Measurements from ENCODE around the gene HELB.

HELB gene

DNA sequence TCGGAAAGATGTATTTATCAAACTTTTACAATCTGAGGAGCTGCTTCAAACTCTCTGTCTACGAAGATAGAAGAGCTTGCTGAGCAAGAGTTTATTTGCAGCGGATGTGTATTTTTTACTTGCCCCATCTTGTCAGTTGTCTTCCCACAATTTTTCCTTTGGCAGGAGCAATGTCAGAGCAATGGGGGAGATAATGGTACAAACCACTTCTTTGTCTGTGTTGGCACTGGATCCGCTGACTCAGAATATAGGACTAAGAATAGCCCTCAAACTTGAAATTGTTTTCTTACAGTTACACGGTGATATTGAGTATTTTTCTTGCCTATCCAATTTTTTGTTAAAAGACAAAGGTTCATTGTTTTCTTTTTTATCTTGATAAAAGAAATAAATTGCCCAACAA lies 27.6 kb downstream of the HELB start:
- H3K4ac ChIP-seq (ENCODE audit: low read depth, low read length) = no peak overlapping the region
- no peak overlapping the region for H4K8ac ChIP-seq (ENCODE audit: low read depth, low read length)
- H3K9me3 ChIP-seq (ENCODE audit: insufficient read depth, low read depth, low read length) = no peaks in the 10 kb centered on the region
- no peak for DNase-seq
- no peak overlapping the region for H3K4me3 ChIP-seq (ENCODE audit: low read depth, low read length)
- no peak overlapping the region for H2BK12ac ChIP-seq (ENCODE audit: low read length)
- H3K9ac ChIP-seq (ENCODE audit: low read length) = no peak overlapping the region
- H3K23ac ChIP-seq (ENCODE audit: low read length) = no peak overlapping the region
- no peaks in the 10 kb centered on the region for H3K79me2 ChIP-seq (ENCODE audit: control insufficient read depth, insufficient read depth, low read length, poor library complexity)
- H3K27me3 ChIP-seq (ENCODE audit: insufficient read depth, low read length) = no peaks in the 10 kb centered on the region
- H3K4me2 ChIP-seq (ENCODE audit: low read length) = no peak overlapping the region
- no CpG with 5 or more reads among the region's 5 CpGs for WGBS (ENCODE audit: extremely low coverage, insufficient coverage, insufficient read length)
- no peak overlapping the region for H3K14ac ChIP-seq (ENCODE audit: low read length)
- H3K27ac ChIP-seq (ENCODE audit: low read depth, low read length) = no peak overlapping the region
- H3K18ac ChIP-seq (ENCODE audit: low read length) = no peak overlapping the region
- no peak overlapping the region for H2AFZ ChIP-seq (ENCODE audit: insufficient read depth, low read length, poor library complexity)
- no peak overlapping the region for H4K12ac ChIP-seq (ENCODE audit: low read depth, low read length)
- H3K79me1 ChIP-seq (ENCODE audit: low read length) = no peaks in the 10 kb centered on the region
- no peak overlapping the region for H2AK5ac ChIP-seq (ENCODE audit: low read length)
- no peak overlapping the region for H2BK5ac ChIP-seq (ENCODE audit: low read depth, low read length, poor library complexity)
- H2BK120ac ChIP-seq (ENCODE audit: insufficient read depth, low read length, poor library complexity) = no peak overlapping the region
- H4K91ac ChIP-seq (ENCODE audit: low read depth, low read length) = no peak overlapping the region
- H3K4me1 ChIP-seq (ENCODE audit: control insufficient read depth in 1 of 2, insufficient read depth in 2 of 2, low read length in 2 of 2) = no peaks in the 10 kb centered on the region
- no peaks in the 10 kb centered on the region for H3K36me3 ChIP-seq (ENCODE audit: control insufficient read depth in 1 of 2, insufficient read depth in 2 of 2, low read length in 2 of 2)

DNA sequence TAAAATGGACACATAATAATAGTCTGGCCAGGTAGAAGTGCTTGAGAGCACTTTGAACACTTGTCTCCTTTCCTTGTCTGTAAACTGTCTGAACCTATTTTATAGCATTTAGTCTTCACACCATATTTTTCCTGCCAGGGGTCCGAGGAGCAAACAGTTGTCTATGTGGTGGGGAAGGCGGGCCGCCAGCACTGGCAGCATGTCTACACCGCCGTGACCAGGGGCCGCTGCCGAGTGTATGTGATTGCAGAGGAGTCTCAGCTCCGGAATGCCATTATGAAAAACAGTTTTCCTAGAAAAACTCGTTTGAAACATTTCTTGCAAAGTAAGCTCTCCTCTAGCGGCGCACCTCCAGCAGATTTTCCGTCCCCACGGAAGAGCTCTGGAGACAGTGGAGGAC lies 28.7 kb downstream of the HELB start:
- no peak for DNase-seq
- no peaks in the 10 kb centered on the region for H3K36me3 ChIP-seq (ENCODE audit: control insufficient read depth in 1 of 2, insufficient read depth in 2 of 2, low read length in 2 of 2)
- no peak overlapping the region for H2AK5ac ChIP-seq (ENCODE audit: low read length)
- H3K79me1 ChIP-seq (ENCODE audit: low read length) = no peaks in the 10 kb centered on the region
- no peak overlapping the region for H3K14ac ChIP-seq (ENCODE audit: low read length)
- no peak overlapping the region for H3K4ac ChIP-seq (ENCODE audit: low read depth, low read length)
- H3K9ac ChIP-seq (ENCODE audit: low read length) = no peak overlapping the region
- H2BK120ac ChIP-seq (ENCODE audit: insufficient read depth, low read length, poor library complexity) = no peak overlapping the region
- no peak overlapping the region for H4K8ac ChIP-seq (ENCODE audit: low read depth, low read length)
- no CpG with 5 or more reads among the region's 13 CpGs for WGBS (ENCODE audit: extremely low coverage, insufficient coverage, insufficient read length)
- H3K79me2 ChIP-seq (ENCODE audit: control insufficient read depth, insufficient read depth, low read length, poor library complexity) = no peaks in the 10 kb centered on the region
- no peak overlapping the region for H3K4me2 ChIP-seq (ENCODE audit: low read length)
- H4K91ac ChIP-seq (ENCODE audit: low read depth, low read length) = no peak overlapping the region
- H3K23ac ChIP-seq (ENCODE audit: low read length) = no peak overlapping the region
- no peaks in the 10 kb centered on the region for H3K4me1 ChIP-seq (ENCODE audit: control insufficient read depth in 1 of 2, insufficient read depth in 2 of 2, low read length in 2 of 2)
- H2AFZ ChIP-seq (ENCODE audit: insufficient read depth, low read length, poor library complexity) = no peak overlapping the region
- H4K12ac ChIP-seq (ENCODE audit: low read depth, low read length) = no peak overlapping the region
- no peaks in the 10 kb centered on the region for H3K9me3 ChIP-seq (ENCODE audit: insufficient read depth, low read depth, low read length)
- no peak overlapping the region for H2BK12ac ChIP-seq (ENCODE audit: low read length)
- no peak overlapping the region for H3K4me3 ChIP-seq (ENCODE audit: low read depth, low read length)
- no peak overlapping the region for H2BK5ac ChIP-seq (ENCODE audit: low read depth, low read length, poor library complexity)
- H3K27ac ChIP-seq (ENCODE audit: low read depth, low read length) = no peak overlapping the region
- H3K27me3 ChIP-seq (ENCODE audit: insufficient read depth, low read length) = no peaks in the 10 kb centered on the region
- no peak overlapping the region for H3K18ac ChIP-seq (ENCODE audit: low read length)

GRCh38 chr12:66331814-66332213 lies 29.5 kb downstream of the HELB start:
- no peak overlapping the region for H2BK120ac ChIP-seq (ENCODE audit: insufficient read depth, low read length, poor library complexity)
- no peak overlapping the region for H3K18ac ChIP-seq (ENCODE audit: low read length)
- WGBS (ENCODE audit: extremely low coverage, insufficient coverage, insufficient read length) = no CpG with 5 or more reads among the region's 1 CpG
- H2BK12ac ChIP-seq (ENCODE audit: low read length) = no peak overlapping the region
- H3K4me1 ChIP-seq (ENCODE audit: control insufficient read depth in 1 of 2, insufficient read depth in 2 of 2, low read length in 2 of 2) = no peaks in the 10 kb centered on the region
- no peak overlapping the region for H4K12ac ChIP-seq (ENCODE audit: low read depth, low read length)
- no peak overlapping the region for H3K27ac ChIP-seq (ENCODE audit: low read depth, low read length)
- no peak overlapping the region for H2AK5ac ChIP-seq (ENCODE audit: low read length)
- no peak overlapping the region for H2AFZ ChIP-seq (ENCODE audit: insufficient read depth, low read length, poor library complexity)
- H3K9ac ChIP-seq (ENCODE audit: low read length) = no peak overlapping the region
- H2BK5ac ChIP-seq (ENCODE audit: low read depth, low read length, poor library complexity) = no peak overlapping the region
- H3K9me3 ChIP-seq (ENCODE audit: insufficient read depth, low read depth, low read length) = no peaks in the 10 kb centered on the region
- no peak overlapping the region for H4K91ac ChIP-seq (ENCODE audit: low read depth, low read length)
- no peak overlapping the region for H4K8ac ChIP-seq (ENCODE audit: low read depth, low read length)
- H3K4me3 ChIP-seq (ENCODE audit: low read depth, low read length) = no peak overlapping the region
- H3K23ac ChIP-seq (ENCODE audit: low read length) = no peak overlapping the region
- no peaks in the 10 kb centered on the region for H3K79me1 ChIP-seq (ENCODE audit: low read length)
- no peak overlapping the region for H3K4me2 ChIP-seq (ENCODE audit: low read length)
- no peaks in the 10 kb centered on the region for H3K79me2 ChIP-seq (ENCODE audit: control insufficient read depth, insufficient read depth, low read length, poor library complexity)
- H3K36me3 ChIP-seq (ENCODE audit: control insufficient read depth in 1 of 2, insufficient read depth in 2 of 2, low read length in 2 of 2) = no peaks in the 10 kb centered on the region
- H3K27me3 ChIP-seq (ENCODE audit: insufficient read depth, low read length) = no peaks in the 10 kb centered on the region
- no peak overlapping the region for H3K14ac ChIP-seq (ENCODE audit: low read length)
- no peak for DNase-seq
- no peak overlapping the region for H3K4ac ChIP-seq (ENCODE audit: low read depth, low read length)

DNA sequence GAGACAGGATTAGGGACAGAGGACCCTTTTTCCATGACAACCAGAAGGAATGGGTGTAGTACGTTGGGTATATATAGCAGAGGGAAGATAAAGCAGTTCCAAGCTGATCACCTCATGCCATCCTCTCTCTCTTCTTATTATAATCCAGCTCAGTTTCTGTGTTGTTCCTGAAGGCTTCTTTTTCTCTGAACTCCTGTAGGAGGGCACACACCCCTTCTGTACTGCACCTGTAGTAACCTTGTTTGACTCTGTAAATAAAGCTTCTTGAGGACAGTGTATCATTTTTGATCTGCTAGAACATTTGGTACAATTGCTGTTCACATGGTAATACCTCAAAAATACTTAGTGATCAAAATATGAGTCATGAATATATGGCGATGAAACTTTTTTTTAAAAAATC lies 33.5 kb downstream of the HELB start:
- Histone ChIP-seq H2BK5ac (ENCODE audit: low read depth, low read length, poor library complexity) (no peak overlapping the region), H3K4me1 (ENCODE audit: control insufficient read depth in 1 of 2, insufficient read depth in 2 of 2, low read length in 2 of 2) (no peaks in the 10 kb centered on the region), H4K12ac (ENCODE audit: low read depth, low read length) (no peak overlapping the region), H2BK120ac (ENCODE audit: insufficient read depth, low read length, poor library complexity) (no peak overlapping the region), H3K27me3 (ENCODE audit: insufficient read depth, low read length) (no peaks in the 10 kb centered on the region), H2BK12ac (ENCODE audit: low read length) (no peak overlapping the region), H3K79me1 (ENCODE audit: low read length) (no peaks in the 10 kb centered on the region), H2AFZ (ENCODE audit: insufficient read depth, low read length, poor library complexity) (no peak overlapping the region), H3K9ac (ENCODE audit: low read length) (no peak overlapping the region), H3K36me3 (ENCODE audit: control insufficient read depth in 1 of 2, insufficient read depth in 2 of 2, low read length in 2 of 2) (no peaks in the 10 kb centered on the region), H3K14ac (ENCODE audit: low read length) (no peak overlapping the region), H3K23ac (ENCODE audit: low read length) (no peak overlapping the region), H2AK5ac (ENCODE audit: low read length) (no peak overlapping the region), H4K8ac (ENCODE audit: low read depth, low read length) (no peak overlapping the region), H3K27ac (ENCODE audit: low read depth, low read length) (no peak overlapping the region), H3K4me3 (ENCODE audit: low read depth, low read length) (no peak overlapping the region), H3K4me2 (ENCODE audit: low read length) (no peak overlapping the region), H3K9me3 (ENCODE audit: insufficient read depth, low read depth, low read length) (no peaks in the 10 kb centered on the region), H4K91ac (ENCODE audit: low read depth, low read length) (no peak overlapping the region), H3K18ac (ENCODE audit: low read length) (no peak overlapping the region), H3K79me2 (ENCODE audit: control insufficient read depth, insufficient read depth, low read length, poor library complexity) (no peaks in the 10 kb centered on the region), H3K4ac (ENCODE audit: low read depth, low read length) (no peak overlapping the region)
- no peak for DNase-seq
- WGBS (ENCODE audit: extremely low coverage, insufficient coverage, insufficient read length) = no CpG with 5 or more reads among the region's 2 CpGs

Measured in trophoblast cell (in vitro differentiated cells and primary cell).